Renal cortex interstitium (tissue), 11 donors: Measurements from ENCODE around the gene ATF7. TPM values are rescaled to one million over a fixed set of nuclear protein-coding genes. Genes with fewer than 3 reads are reported as not detected.
"Not testable (repeated sequence)": the region's sequence is repeated elsewhere in the genome, so short reads cannot be mapped to it uniquely, and the experiment has no call there.

Source experiments
- DNase-seq, 11 donors: peaks; one replicate each; pipeline ENCODE4 v3.0.0-alpha.2; 2013; ENCODE audit warnings: low read depth in 9 of 11, low spot score in 4 of 11; ENCODE audit errors: extremely low read depth in 1 of 11
- polyA plus RNA-seq, 3 donors: library from polyadenylated mRNA; unstranded; fragments of 120-200 nt; gene quantifications; one replicate each; pipeline ENCODE4 v1.2.1, GENCODE V29; 2013; ENCODE audit not compliant: insufficient read length in 3 of 3

The ATF7 gene
- polyA plus RNA-seq, 3 donors = 41.3 to 43.9 (median 43.6) TPM

GRCh38 chr12:53603804-53604203 lies 22.4 kb downstream of the ATF7 start:
- no peak for DNase-seq

GRCh38 chr12:53603196-53603595 lies 23.0 kb downstream of the ATF7 start:
- DNase-seq = no peak

- no peak for DNase-seq
Measured at GRCh38 chr12:53602176-53602864, 23.9 kb downstream of the ATF7 start.

- DNase-seq = peak in 5 of 11 donors; percentile 59 to 70 (median 62)
Measured at GRCh38 chr12:53601296-53601847, 24.8 kb downstream of the ATF7 start.

- no peak for DNase-seq
Measured at GRCh38 chr12:53600490-53601295, 25.5 kb downstream of the ATF7 start.

GRCh38 chr12:53599579-53599978 lies 26.6 kb downstream of the ATF7 start:
- DNase-seq = no peak

GRCh38 chr12:53598971-53599370 lies 27.2 kb downstream of the ATF7 start:
- DNase-seq = not testable (repeated sequence)

GRCh38 chr12:53596920-53597363 lies 29.2 kb downstream of the ATF7 start:
- DNase-seq = peak in 9 of 11 donors; percentile 46 to 82 (median 74)

GRCh38 chr12:53594897-53595615 lies 31.1 kb downstream of the ATF7 start:
- no peak for DNase-seq

GRCh38 chr12:53593707-53594106 lies 32.5 kb downstream of the ATF7 start:
- peak in 1 of 11 donors; percentile 38 for DNase-seq

- no peak for DNase-seq
Measured at GRCh38 chr12:53593031-53593430, 33.2 kb downstream of the ATF7 start.

GRCh38 chr12:53592426-53592825 lies 33.8 kb downstream of the ATF7 start:
- no peak for DNase-seq

GRCh38 chr12:53591301-53592206 lies 34.6 kb downstream of the ATF7 start:
- DNase-seq = no peak

GRCh38 chr12:53590652-53591051 lies 35.5 kb downstream of the ATF7 start:
- DNase-seq = no peak

GRCh38 chr12:53589915-53590314 lies 36.3 kb downstream of the ATF7 start:
- no peak for DNase-seq

- no peak for DNase-seq
Measured at GRCh38 chr12:53589423-53589822, 36.8 kb downstream of the ATF7 start.

- DNase-seq = no peak
Measured at GRCh38 chr12:53588123-53588522, 38.1 kb downstream of the ATF7 start.

GRCh38 chr12:53586745-53587144 lies 39.4 kb downstream of the ATF7 start:
- DNase-seq = no peak
